H1 (cell line): ENCODE data around the gene REG1B.

Experiments
- BACH1 ChIP-seq: IDR thresholded peaks from 2 replicates; pipeline ENCODE4 v1.6.1; 2012; ENCODE audit warnings: low read length, improper control_type of control experiment
- JUND ChIP-seq: IDR thresholded peaks from 2 replicates; pipeline ENCODE4 v1.6.1; 2011; ENCODE audit warnings: mild to moderate bottlenecking, improper control_type of control experiment, low read length
- KDM5A ChIP-seq: fragments of 200-600 bp; IDR thresholded peaks from 2 replicates; pipeline ENCODE4 v1.7.1; 2012; ENCODE audit warnings: mild to moderate bottlenecking, low read length, inconsistent platforms, mixed read lengths
- POLR2A ChIP-seq, 2 experiments: IDR thresholded peaks; 1 replicate in 1 of 2; 2 replicates in 1 of 2; pipeline ENCODE4 v1.6.1; 2011; ENCODE audit warnings: low read depth in 2 of 2, low read length in 2 of 2, mild to moderate bottlenecking in 2 of 2; ENCODE audit errors: control extremely low read depth in 1 of 2
- RAD21 ChIP-seq, 2 experiments: IDR thresholded peaks in 1 of 2; conservative IDR thresholded peaks in 1 of 2; 2 replicates each; pipeline ENCODE4 v1.6.1; 2011; ENCODE audit warnings: low read depth in 2 of 2, low read length in 2 of 2, improper control_type of control experiment in 1 of 2, inconsistent platforms in 1 of 2, mild to moderate bottlenecking in 1 of 2, moderate library complexity in 1 of 2
- TF ChIP-seq, protein P1 (sequence below), 3 experiments: IDR thresholded peaks; 1 replicate in 2 of 3; 2 replicates in 1 of 3; pipeline versions ENCODE4 v1.5.1 to v1.6.1; 2011; ENCODE audit warnings: low read length in 3 of 3, mild to moderate bottlenecking in 3 of 3, inconsistent platforms in 2 of 3, low read depth in 1 of 3, moderate library complexity in 1 of 3; ENCODE audit not compliant: insufficient read depth in 1 of 3; ENCODE audit errors: control extremely low read depth in 1 of 3

DNA sequence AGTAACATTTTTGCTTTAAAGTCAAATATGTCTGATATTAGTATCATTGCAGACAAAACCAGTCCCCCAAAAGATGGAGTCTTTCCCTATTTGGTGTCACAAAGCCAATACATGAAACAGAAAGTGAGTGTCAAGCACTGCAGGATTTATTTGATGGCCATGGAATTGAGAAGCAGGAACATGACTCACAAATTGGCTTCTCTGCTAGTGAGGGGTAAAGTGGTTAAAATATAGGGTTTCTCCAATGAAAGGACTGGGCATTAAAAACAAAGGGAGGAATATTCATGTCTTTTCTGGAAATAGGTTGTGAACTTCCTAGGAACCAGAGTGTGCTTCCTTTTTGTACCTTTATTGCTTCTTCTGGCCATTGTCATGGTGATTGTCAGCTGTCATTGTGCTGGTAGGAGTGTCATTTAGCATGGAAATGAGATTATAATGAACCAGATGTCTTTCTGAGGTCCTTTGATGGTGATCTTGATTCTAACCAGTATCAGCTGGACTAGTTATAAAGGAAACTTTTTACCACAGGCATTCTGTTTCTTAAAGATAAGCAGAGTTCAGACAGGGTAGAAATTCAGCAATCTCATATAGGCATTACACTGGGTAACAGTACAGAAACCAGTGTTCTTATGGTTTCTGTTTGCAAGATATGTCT, 4.1 kb downstream of the REG1B start:
- TF ChIP-seq JUND (no peak), BACH1 (no peak), KDM5A (no peak), POLR2A (IDR thresholded peaks at IDR 0.05; ENCODE audit: control extremely low read depth in 1 of 2, low read depth in 2 of 2, low read length in 2 of 2) (no peak), RAD21 (IDR thresholded peaks at IDR 0.05 in 1 of 2, conservative IDR thresholded peaks at IDR 0.05 in 1 of 2; ENCODE audit: low read depth in 2 of 2, low read length in 2 of 2) (no peak)
- TF ChIP-seq, protein P1, sequence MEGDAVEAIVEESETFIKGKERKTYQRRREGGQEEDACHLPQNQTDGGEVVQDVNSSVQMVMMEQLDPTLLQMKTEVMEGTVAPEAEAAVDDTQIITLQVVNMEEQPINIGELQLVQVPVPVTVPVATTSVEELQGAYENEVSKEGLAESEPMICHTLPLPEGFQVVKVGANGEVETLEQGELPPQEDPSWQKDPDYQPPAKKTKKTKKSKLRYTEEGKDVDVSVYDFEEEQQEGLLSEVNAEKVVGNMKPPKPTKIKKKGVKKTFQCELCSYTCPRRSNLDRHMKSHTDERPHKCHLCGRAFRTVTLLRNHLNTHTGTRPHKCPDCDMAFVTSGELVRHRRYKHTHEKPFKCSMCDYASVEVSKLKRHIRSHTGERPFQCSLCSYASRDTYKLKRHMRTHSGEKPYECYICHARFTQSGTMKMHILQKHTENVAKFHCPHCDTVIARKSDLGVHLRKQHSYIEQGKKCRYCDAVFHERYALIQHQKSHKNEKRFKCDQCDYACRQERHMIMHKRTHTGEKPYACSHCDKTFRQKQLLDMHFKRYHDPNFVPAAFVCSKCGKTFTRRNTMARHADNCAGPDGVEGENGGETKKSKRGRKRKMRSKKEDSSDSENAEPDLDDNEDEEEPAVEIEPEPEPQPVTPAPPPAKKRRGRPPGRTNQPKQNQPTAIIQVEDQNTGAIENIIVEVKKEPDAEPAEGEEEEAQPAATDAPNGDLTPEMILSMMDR (IDR thresholded peaks at IDR 0.05; ENCODE audit: control extremely low read depth in 1 of 3, insufficient read depth in 1 of 3, low read depth in 1 of 3, low read length in 3 of 3): no peak
